B cell (primary cell): ENCODE results near the gene PUM2. TPM values are rescaled to one million over a fixed set of nuclear protein-coding genes. Genes with fewer than 3 reads are reported as not detected.

Experiments
- ATAC-seq: fragments of 200-7000 bp; cut with Tn5 transposase; one replicate; pipeline ENCODE4 v1.10.0; 2021; ENCODE audit warnings: low read depth, mild to moderate bottlenecking, moderate number of reproducible peaks, moderate library complexity
- CTCF ChIA-PET: fragments of 350-600 bp; sonication (Branson Sonifier 250); formaldehyde crosslinking; loops from one replicate; lab custom pipeline; 2021; ENCODE audit warnings: antibody characterized with exemption, inconsistent platforms; lab: Charles Lee
- POLR2A ChIA-PET: fragments of 350-600 bp; sonication (Branson Sonifier 250); formaldehyde crosslinking; loops from one replicate; lab custom pipeline; 2021; ENCODE audit warnings: antibody characterized with exemption; lab: Charles Lee
- DNase-seq: peaks from one replicate; pipeline ENCODE4 v3.0.0; 2013
- H2AFZ ChIP-seq: 2 replicates; pipeline ENCODE4 v1.6.1; 2012; ENCODE audit warnings: mild to moderate bottlenecking, low read depth, low read length; ENCODE audit not compliant: insufficient read depth, poor library complexity, severe bottlenecking
- H3K27ac ChIP-seq, 2 donors: 1 replicate in 1 of 2; 2 replicates in 1 of 2; pipeline ENCODE4 v1.5.1; 2012 to 2013; ENCODE audit warnings: low read length in 2 of 2, mild to moderate bottlenecking in 2 of 2, moderate library complexity in 1 of 2
- H3K27me3 ChIP-seq, 4 experiments: fragments of 200-600 bp in 1 of 4; sonication (generic) in 1 of 4; replicated peaks in 1 of 4; 1 replicate in 2 of 4; 2 replicates in 2 of 4; pipeline versions ENCODE4 v1.6.1 to v1.7.0; 2013 to 2016; ENCODE audit warnings: low read length in 3 of 4, mild to moderate bottlenecking in 2 of 4, mixed read lengths in 1 of 4, moderate library complexity in 1 of 4; ENCODE audit not compliant: insufficient read depth in 4 of 4, control insufficient read depth in 3 of 4; ENCODE audit errors: control extremely low read depth in 1 of 4
- H3K36me3 ChIP-seq, 2 experiments: replicated peaks in 1 of 2; 1 replicate in 1 of 2; 2 replicates in 1 of 2; pipeline versions ENCODE4 v1.6.1 to v1.7.1; 2013; ENCODE audit warnings: low read length in 1 of 2; ENCODE audit not compliant: insufficient read depth in 2 of 2, control insufficient read depth in 1 of 2; ENCODE audit errors: control extremely low read depth in 1 of 2, extremely low read depth in 1 of 2
- H3K4me1 ChIP-seq, 2 donors: fragments of 200-600 bp in 1 of 2; sonication (generic) in 1 of 2; 1 replicate in 1 of 2; 2 replicates in 1 of 2; pipeline versions ENCODE4 v1.5.1 to v1.6.1; 2013 to 2017; ENCODE audit warnings: low read length in 2 of 2; ENCODE audit not compliant: control insufficient read depth in 2 of 2, insufficient read depth in 2 of 2
- H3K4me2 ChIP-seq: replicated peaks from 2 replicates; pipeline ENCODE3; 2012; ENCODE audit warnings: mild to moderate bottlenecking, low read depth, low read length; ENCODE audit not compliant: poor library complexity, severe bottlenecking
- H3K4me3 ChIP-seq, 5 experiments: fragments of 200-600 bp in 1 of 5; sonication (generic) in 1 of 5; 1 replicate in 3 of 5; 2 replicates in 2 of 5; pipeline versions ENCODE4 v1.5.1 to v1.7.0; 2011 to 2016; ENCODE audit warnings: low read length in 4 of 5, mild to moderate bottlenecking in 4 of 5, low read depth in 2 of 5, control low read depth in 1 of 5, moderate library complexity in 1 of 5; ENCODE audit not compliant: insufficient read depth in 1 of 5; ENCODE audit errors: control extremely low read depth in 1 of 5, extremely low read depth in 1 of 5
- H3K79me2 ChIP-seq: fragments of 200-600 bp; sonication (generic); one replicate; pipeline ENCODE4 v1.6.0; 2016; ENCODE audit warnings: low read length; ENCODE audit not compliant: control insufficient read depth, insufficient read depth
- H3K9ac ChIP-seq: fragments of 200-600 bp; sonication (generic); 2 replicates; pipeline ENCODE4 v1.6.1; 2017; ENCODE audit warnings: mild to moderate bottlenecking, low read length, moderate library complexity
- H3K9me3 ChIP-seq, 3 donors: one replicate each; pipeline versions ENCODE4 v1.6.1 to v1.7.1; 2013; ENCODE audit warnings: low read length in 2 of 3; ENCODE audit not compliant: control insufficient read depth in 2 of 3, insufficient read depth in 1 of 3; ENCODE audit errors: control extremely low read depth in 1 of 3
- H4K20me1 ChIP-seq: 2 replicates; pipeline ENCODE4 v1.6.0; 2012; ENCODE audit warnings: mild to moderate bottlenecking, low read length; ENCODE audit not compliant: insufficient read depth, control insufficient read depth, poor library complexity, severe bottlenecking
- H3K27ac Mint-ChIP-seq: one replicate; pipeline ENCODE4 v1.8.0; 2021; ENCODE audit warnings: mixed read lengths
- H3K27me3 Mint-ChIP-seq: one replicate; pipeline ENCODE4 v1.8.0; 2021; ENCODE audit warnings: mixed read lengths
- H3K4me1 Mint-ChIP-seq: one replicate; pipeline ENCODE4 v1.8.0; 2021; ENCODE audit warnings: mixed read lengths
- H3K4me3 Mint-ChIP-seq: one replicate; pipeline ENCODE4 v1.8.0; 2021; ENCODE audit warnings: mixed read lengths
- H3K9me3 Mint-ChIP-seq: one replicate; pipeline ENCODE4 v1.8.0; 2022; ENCODE audit warnings: mixed read lengths; ENCODE audit not compliant: insufficient read depth
- EZH2 ChIP-seq: IDR thresholded peaks from 2 replicates; pipeline ENCODE4 v1.6.1; 2012; ENCODE audit warnings: borderline replicate concordance, low read depth, mild to moderate bottlenecking, moderate library complexity, low read length; ENCODE audit not compliant: insufficient read depth, poor library complexity, severe bottlenecking
- WGBS: methylation state at CpG from one replicate; pipeline ENCODE4 v1.1.5; 2013; ENCODE audit warnings: missing lambda C conversion rate; ENCODE audit not compliant: insufficient coverage; 5-methylcytosine and 5-hydroxymethylcytosine counted together
- intact Hi-C: fragments of 100-400 bp; cut with micrococcal nuclease; formaldehyde crosslinking; loops from one replicate; pipeline ENCODE4 v1.10.0; 2022
- polyA plus RNA-seq: library from polyadenylated mRNA; depleted of rRNA; stranded (reverse); fragments of >200 nt; gene quantifications from 2 replicates; pipeline ENCODE4 v1.2.3, GENCODE V29; 2012
- total RNA-seq, 2 donors: library from RNA; stranded (reverse); fragments of 120-200 nt in 1 of 2; gene quantifications; 1 replicate in 1 of 2; 2 replicates in 1 of 2; pipeline versions ENCODE4 v1.2.3 to v1.2.4, GENCODE V29; 2013 to 2022
- TF ChIP-seq, protein P1 (sequence below): fragments of 200-600 bp; IDR thresholded peaks from one replicate; pipeline ENCODE4 v1.8.0; 2022; ENCODE audit warnings: antibody characterized with exemption, mild to moderate bottlenecking

The PUM2 gene
- total and polyA plus RNA-seq, 2 donors (not counting 1 experiment from before 2014, with no cell fraction given): 21.1 to 151 TPM

DNA sequence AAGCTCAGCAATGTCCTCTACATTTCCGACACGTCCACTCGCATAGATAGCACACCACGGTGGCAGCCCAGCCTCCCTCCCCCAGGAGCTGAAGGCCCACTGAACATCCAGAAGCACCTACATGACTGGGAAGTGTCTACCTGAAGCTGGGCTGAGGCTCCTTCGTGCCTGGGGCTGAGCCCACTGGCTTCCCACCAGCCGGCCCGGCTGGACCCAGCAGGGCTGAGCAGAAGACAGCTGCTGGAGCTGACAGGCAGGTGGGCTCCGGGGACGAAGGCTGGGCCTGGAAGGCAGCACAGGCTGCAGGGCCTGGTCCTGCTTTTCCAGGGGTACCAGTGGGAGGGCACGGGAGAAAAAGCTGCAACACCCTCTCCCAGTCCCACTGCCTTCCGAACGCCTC, 139.2 kb downstream of the PUM2 start:
- H3K9ac ChIP-seq: no peak overlapping the region
- no peaks in the 10 kb centered on the region for H3K79me2 ChIP-seq
- CTCF ChIA-PET: no interaction called here

DNA sequence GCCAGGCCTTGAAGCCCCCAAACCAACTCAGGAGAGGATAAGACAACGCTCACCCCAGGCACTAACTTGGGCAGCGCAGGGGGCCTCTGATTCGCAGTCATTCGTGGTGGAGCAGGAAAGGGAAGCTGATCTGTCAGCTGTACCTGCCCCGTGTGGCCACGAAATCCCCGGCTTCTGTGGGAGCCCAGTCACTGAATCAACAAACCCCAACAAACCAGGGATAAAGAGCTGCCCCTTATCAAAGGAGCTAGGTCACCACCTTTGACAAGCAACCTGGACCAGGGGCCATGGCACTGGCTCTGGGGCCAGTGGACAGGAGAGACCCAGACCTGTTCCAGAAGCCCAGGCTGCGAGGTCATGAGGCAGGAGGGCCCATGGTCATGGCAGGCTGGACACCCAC, 140.2 kb downstream of the PUM2 start:
- Mint-ChIP-seq H3K9me3 (no peaks in the 10 kb centered on the region), H3K27me3 (no peaks in the 10 kb centered on the region), H3K4me1 (peaks cover 7% of the 10 kb centered on the region), H3K27ac (no peak overlapping the region), H3K4me3 (no peak overlapping the region)
- H3K9ac ChIP-seq: no peak overlapping the region
- WGBS: 34% methylated on average over 8 of the region's 8 CpGs
- DNase-seq (no peak), ATAC-seq (no peak)
- H4K20me1 ChIP-seq: no peaks in the 10 kb centered on the region
- no peaks in the 10 kb centered on the region for H3K36me3 ChIP-seq
- H3K79me2 ChIP-seq: no peaks in the 10 kb centered on the region
- ChIA-PET CTCF (no interaction called here), POLR2A (no interaction called here)
- H3K9me3 ChIP-seq: no peaks in the 10 kb centered on the region
- no peak overlapping the region for H3K4me2 ChIP-seq
- H3K4me3 ChIP-seq: no peak overlapping the region
- intact Hi-C loops: no loop called here
- TF ChIP-seq, protein P1, sequence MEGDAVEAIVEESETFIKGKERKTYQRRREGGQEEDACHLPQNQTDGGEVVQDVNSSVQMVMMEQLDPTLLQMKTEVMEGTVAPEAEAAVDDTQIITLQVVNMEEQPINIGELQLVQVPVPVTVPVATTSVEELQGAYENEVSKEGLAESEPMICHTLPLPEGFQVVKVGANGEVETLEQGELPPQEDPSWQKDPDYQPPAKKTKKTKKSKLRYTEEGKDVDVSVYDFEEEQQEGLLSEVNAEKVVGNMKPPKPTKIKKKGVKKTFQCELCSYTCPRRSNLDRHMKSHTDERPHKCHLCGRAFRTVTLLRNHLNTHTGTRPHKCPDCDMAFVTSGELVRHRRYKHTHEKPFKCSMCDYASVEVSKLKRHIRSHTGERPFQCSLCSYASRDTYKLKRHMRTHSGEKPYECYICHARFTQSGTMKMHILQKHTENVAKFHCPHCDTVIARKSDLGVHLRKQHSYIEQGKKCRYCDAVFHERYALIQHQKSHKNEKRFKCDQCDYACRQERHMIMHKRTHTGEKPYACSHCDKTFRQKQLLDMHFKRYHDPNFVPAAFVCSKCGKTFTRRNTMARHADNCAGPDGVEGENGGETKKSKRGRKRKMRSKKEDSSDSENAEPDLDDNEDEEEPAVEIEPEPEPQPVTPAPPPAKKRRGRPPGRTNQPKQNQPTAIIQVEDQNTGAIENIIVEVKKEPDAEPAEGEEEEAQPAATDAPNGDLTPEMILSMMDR: no peak
- TF ChIP-seq EZH2: no peak
- H3K27me3 ChIP-seq: no peaks in the 10 kb centered on the region
- no peak overlapping the region for H2AFZ ChIP-seq
- no peaks in the 10 kb centered on the region for H3K4me1 ChIP-seq
- no peak overlapping the region for H3K27ac ChIP-seq

More for the DNA sequence above, 139.2 kb downstream of the PUM2 start:
- 87% methylated on average over 12 of the region's 12 CpGs for WGBS
- H3K4me2 ChIP-seq: no peak overlapping the region
- H3K9me3 ChIP-seq: no peaks in the 10 kb centered on the region
- POLR2A ChIA-PET: no interaction called here
- TF ChIP-seq, protein P1: no peak
- TF ChIP-seq EZH2: no peak
- H3K36me3 ChIP-seq: no peaks in the 10 kb centered on the region
- DNase-seq (no peak), ATAC-seq (no peak)
- intact Hi-C loops: no loop called here
- H2AFZ ChIP-seq: no peak overlapping the region
- H3K27ac ChIP-seq: no peak overlapping the region
- no peaks in the 10 kb centered on the region for H3K4me1 ChIP-seq
- no peaks in the 10 kb centered on the region for H3K27me3 Mint-ChIP-seq
- no peaks in the 10 kb centered on the region for H3K9me3 Mint-ChIP-seq
- H3K4me1 Mint-ChIP-seq: peaks cover 7% of the 10 kb centered on the region
- no peaks in the 10 kb centered on the region for H4K20me1 ChIP-seq
- no peak overlapping the region for H3K4me3 Mint-ChIP-seq
- no peak overlapping the region for H3K4me3 ChIP-seq
- H3K27ac Mint-ChIP-seq: no peak overlapping the region
- no peaks in the 10 kb centered on the region for H3K27me3 ChIP-seq
